ENCODE results near the gene ZNF536. TPM values are rescaled to one million over a fixed set of nuclear protein-coding genes. Genes with fewer than 3 reads are reported as not detected.

The ZNF536 gene
- total RNA-seq, 1 experiment from 2014 or later, result 0.05 TPM

GRCh38 chr19:30559446-30559845, 187.3 kb downstream of the ZNF536 start:
- in situ Hi-C loops (cut with HindIII; ENCODE audit: low pct_unique_long_range_greater_than_20kb, low sequenced_read_pairs) (no loop called here), intact Hi-C loops (cut with micrococcal nuclease; ENCODE audit: unreplicated experiment) (no loop called here)
- no peak overlapping the region for H3K27ac ChIP-seq (ENCODE audit: low read length)
- no peak for TF ChIP-seq TCF7L2 (IDR thresholded peaks at IDR 0.05; ENCODE audit: low read depth, low read length)
- TF ChIP-seq REST (IDR thresholded peaks at IDR 0.05; ENCODE audit: insufficient read depth in 1 of 2, low read depth in 2 of 2, low read length in 1 of 2), result no peak
- TF ChIP-seq CTCF (IDR thresholded peaks at IDR 0.05), result no peak
- no TSS peak for BruUV-seq (replicated peaks)
- H3K27me3 ChIP-seq (ENCODE audit: control insufficient read depth, insufficient read depth, low read length), result peaks cover 36% of the 10 kb centered on the region
- ChIA-PET CTCF (no interaction called here), POLR2A (no interaction called here)
- H3K36me3 ChIP-seq (ENCODE audit: control insufficient read depth, insufficient read depth, low read length), result no peaks in the 10 kb centered on the region
- no peak overlapping the region for H3K4me3 ChIP-seq (ENCODE audit: low read depth in 2 of 2, low read length in 2 of 2)
- no peak for ATAC-seq
- DNase-seq (ENCODE audit: low read depth, low spot score), result no peak
- H3K4me1 ChIP-seq (ENCODE audit: control insufficient read depth, insufficient read depth, low read length), result no peaks in the 10 kb centered on the region
- no peaks in the 10 kb centered on the region for H3K9me3 ChIP-seq (ENCODE audit: control insufficient read depth, insufficient read depth, low read depth, low read length)

- Histone ChIP-seq H3K9me3 (ENCODE audit: control insufficient read depth, insufficient read depth, low read depth, low read length) (no peaks in the 10 kb centered on the region), H3K27me3 (ENCODE audit: control insufficient read depth, insufficient read depth, low read length) (peaks cover 16% of the 10 kb centered on the region; the same call in 1 of the 2 replicates), H3K4me1 (ENCODE audit: control insufficient read depth, insufficient read depth, low read length) (no peaks in the 10 kb centered on the region), H3K27ac (ENCODE audit: low read length) (no peak overlapping the region), H3K4me3 (ENCODE audit: low read depth in 2 of 2, low read length in 2 of 2) (no peak overlapping the region), H3K36me3 (ENCODE audit: control insufficient read depth, insufficient read depth, low read length) (no peaks in the 10 kb centered on the region)
- no peak for TF ChIP-seq REST (IDR thresholded peaks at IDR 0.05; ENCODE audit: insufficient read depth in 1 of 2, low read depth in 2 of 2, low read length in 1 of 2)
- TF ChIP-seq CTCF (IDR thresholded peaks at IDR 0.05), result no peak
- no peak for TF ChIP-seq SIN3A (IDR thresholded peaks at IDR 0.05; ENCODE audit: borderline replicate concordance, insufficient read depth, low read depth, low read length)
- TF ChIP-seq POLR2AphosphoS5 (IDR thresholded peaks at IDR 0.05; ENCODE audit: low read depth, low read length), result no peak
- TF ChIP-seq TCF7L2 (IDR thresholded peaks at IDR 0.05; ENCODE audit: low read depth, low read length), result no peak
- DNase-seq (ENCODE audit: low read depth, low spot score) (no peak), ATAC-seq (no peak)
- ChIA-PET POLR2A (no interaction called here), CTCF (interaction anchor here (0.7 kb wide), 1 partner anchor 898 kb away, joined by 3 read pairs; the partner anchor contains the start of gene PLEKHF1)
- no TSS peak for BruUV-seq (replicated peaks)
- in situ Hi-C loops (cut with HindIII; ENCODE audit: low pct_unique_long_range_greater_than_20kb, low sequenced_read_pairs), result no loop called here
- intact Hi-C loops (cut with micrococcal nuclease; ENCODE audit: unreplicated experiment), result no loop called here
Measured at GRCh38 chr19:30562981-30563380, 190.8 kb downstream of the ZNF536 start.
